Stimulated activated CD4-positive, alpha-beta T cell treated with anti-CD3 and anti-CD28 coated beads, Interleukin-4, amount 100 ng/mL, for 4 hours (primary cell): ENCODE results near the gene DCAF4.
"Not testable (repeated sequence)": the region's sequence is repeated elsewhere in the genome, so short reads cannot be mapped to it uniquely, and the experiment has no call there.

Experiments
- DNase-seq, 2 experiments: peaks; one replicate each; pipeline ENCODE4 v3.0.0-alpha.2; 2020

The DCAF4 gene

GRCh38 chr14:72975770-72976169 is 49.5 kb downstream of the DCAF4 start:
- no peak for DNase-seq

DNA sequence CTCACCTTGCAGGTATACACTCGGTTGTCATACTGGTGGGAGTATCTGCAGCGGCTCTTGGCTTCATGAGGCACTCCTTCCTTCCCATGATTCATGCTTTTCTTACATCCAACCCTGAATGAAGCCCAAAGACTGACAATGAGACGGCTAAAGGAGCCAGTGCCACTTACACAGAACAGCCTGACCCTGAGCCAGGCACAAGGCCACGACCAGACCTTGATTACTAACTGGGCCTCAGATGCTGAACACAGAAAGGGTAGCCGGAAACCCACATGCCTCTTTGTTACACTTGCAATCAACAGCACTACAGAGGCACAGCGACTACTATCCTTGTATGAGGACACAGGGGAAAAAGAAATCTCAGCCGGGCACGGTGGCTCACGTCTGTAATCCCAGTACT is 52.6 kb downstream of the DCAF4 start:
- DNase-seq: no peak

GRCh38 chr14:72980863-72981262 is 54.6 kb downstream of the DCAF4 start:
- DNase-seq: no peak

DNA sequence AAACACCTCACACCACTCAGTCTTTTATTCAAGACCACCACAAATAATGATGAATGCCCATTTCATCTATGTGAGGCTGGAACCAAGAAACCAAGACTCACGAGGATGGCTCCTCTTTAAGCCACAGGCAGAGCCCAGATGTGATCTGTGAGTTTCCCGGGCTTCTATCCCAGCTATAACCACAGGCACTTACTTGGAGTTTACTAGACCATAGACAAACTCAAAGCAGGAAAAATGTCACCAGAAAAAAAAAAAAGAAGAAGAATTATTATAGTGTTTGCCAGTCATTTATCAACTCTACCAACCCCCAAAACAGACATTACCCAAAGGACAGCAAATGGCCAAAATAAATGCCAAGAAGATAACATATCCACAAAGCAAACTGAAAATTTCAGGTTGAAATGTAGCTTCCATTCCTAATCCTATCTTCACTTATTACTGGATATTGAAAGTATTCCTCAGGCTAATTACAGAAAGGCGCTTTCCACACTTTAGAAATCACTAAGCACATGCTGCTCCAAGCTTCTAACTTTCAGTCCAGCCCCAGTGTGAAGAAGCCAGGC is 56.0 kb downstream of the DCAF4 start:
- no peak for DNase-seq

DNA sequence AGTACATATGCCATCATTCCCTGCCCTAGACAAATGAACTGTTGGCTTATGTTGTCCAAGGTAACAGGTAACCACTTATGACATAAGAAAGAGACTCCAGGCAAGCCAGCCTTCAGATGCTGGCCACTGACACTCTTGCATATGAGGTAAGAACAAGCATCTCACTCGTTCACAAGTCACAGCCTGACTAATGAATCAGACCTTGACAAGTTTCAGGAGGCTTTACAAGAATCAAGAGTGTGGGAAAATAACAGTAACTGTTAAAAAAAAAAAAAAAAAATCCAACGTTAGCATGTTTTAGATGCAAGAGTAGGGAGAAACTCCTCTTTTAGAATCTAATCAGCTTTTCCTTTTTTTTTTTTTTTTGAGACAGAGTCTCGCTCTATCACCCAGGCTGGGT is 60.0 kb downstream of the DCAF4 start:
- DNase-seq: no peak

DNA sequence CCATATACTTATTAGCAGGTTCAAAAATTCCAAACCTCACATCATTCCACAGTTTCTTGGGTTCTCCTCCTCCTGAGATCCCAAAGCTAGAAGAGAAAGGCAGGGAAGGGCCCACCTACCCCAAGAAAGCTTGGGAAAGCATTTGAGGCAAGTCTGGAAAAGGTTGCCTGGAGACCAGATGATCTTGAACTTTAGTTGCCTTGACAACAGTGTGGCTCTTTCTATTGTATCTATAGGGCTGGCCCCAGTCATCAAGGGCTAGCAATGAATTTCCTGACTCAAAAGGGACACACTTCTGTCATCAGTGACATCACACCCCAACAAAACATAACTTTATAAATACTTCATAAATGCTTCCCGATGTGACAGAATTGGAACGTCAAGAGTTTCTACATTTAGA is 60.6 kb downstream of the DCAF4 start:
- no peak for DNase-seq

- no peak for DNase-seq
Observed at GRCh38 chr14:72990171-72990570, 63.9 kb downstream of the DCAF4 start.

DNA sequence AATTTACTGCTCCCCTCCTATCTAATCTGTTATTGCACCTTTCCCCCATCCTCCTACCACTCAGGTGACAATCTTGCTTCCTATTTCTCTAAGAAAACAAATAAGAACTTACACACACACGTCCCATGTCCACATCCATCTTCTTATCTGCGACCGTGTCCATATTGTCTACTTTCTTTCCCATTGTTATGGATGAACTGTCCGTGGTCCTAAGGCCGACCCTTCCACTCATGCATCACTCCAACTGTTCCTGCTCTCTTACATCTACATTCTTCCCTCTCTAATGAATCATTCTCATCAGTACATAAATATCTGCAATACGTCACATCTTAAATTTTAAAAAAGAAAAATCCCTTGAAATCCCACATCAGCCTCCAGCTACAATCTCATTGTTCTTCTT is 70.7 kb downstream of the DCAF4 start:
- DNase-seq: no peak

- DNase-seq: no peak
Observed at GRCh38 chr14:72998252-72998903, 72.1 kb downstream of the DCAF4 start.

DNA sequence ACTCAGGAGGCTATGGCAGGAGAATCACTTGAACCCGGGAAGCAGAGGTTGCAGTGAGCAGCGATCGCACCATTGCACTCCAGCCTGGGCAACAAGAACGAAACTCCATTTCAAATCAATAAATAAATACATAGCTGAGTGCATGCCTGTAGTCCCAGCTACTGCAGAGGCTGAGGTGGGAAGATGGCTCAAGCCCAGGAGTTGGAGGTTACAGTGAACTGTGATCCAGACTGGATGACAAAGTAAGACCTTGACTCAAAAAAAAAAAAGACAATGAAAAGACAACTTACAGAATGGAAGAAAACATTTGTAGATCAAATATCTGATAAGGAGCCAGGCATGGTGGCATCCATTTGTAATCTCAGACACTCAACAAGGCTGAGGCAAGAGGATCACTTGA is 73.1 kb downstream of the DCAF4 start:
- no peak for DNase-seq

GRCh38 chr14:73000073-73000472 is 73.8 kb downstream of the DCAF4 start:
- DNase-seq: no peak

DNA sequence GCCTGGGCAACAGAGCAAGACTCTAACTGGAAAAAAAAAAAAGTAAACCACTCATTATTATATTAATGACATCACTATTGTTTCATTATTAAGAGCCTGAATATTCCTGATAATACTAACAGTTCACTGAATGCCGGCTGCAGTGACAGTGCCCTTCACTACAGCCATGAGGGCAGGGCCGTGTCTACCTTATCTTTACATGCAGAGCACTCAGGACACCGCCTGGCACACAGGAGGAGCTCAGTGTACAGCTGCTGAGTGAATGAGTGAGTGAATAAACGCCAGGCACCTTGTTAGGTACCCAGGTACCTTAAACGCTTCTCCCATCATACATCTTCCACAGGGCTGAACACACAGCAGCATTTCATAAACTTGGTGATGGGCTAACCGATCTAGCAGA is 77.4 kb downstream of the DCAF4 start:
- DNase-seq: no peak

DNA sequence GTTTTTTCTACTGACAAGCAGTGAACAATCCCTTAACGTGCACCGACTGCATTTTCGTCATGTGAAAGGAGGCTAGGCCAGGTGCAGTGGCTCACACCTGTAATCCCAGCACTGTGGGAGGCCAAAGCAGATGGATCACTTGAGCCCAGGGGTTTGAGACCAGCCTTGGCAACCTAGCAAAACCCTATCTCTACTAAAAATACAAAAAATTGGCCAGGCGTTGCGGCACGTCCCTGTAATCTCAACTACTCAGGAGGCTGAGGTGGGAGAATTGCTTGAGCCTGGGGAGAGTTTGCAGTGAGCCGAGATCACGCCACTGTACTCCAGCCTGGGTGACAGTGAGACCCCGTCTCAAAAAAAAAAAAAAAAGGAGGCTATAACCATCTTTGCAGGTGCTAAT is 78.4 kb downstream of the DCAF4 start:
- DNase-seq: not testable (repeated sequence)

GRCh38 chr14:73007835-73008234 is 81.6 kb downstream of the DCAF4 start:
- DNase-seq: no peak

DNA sequence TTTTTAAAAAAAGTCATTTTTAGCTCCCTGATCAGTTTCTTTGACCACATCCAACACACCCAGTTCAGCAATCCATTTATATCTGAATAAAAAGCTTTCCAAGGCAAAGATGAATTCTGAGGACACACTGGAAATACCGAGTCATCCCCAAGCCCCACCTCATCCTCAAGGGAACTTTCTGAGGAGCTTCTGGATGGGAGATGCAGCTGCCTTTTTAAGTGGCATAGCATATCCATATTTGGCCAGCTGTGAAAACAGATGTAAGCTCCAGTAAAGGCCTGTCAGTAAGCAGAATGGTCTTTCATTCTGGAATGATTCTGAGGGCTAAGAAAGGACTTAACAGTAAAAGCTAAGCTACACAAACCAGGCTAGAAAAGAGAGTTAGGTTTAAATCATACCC is 82.2 kb downstream of the DCAF4 start:
- DNase-seq: no peak
